Endothelial cell (in vitro differentiated cells): ENCODE measurements around the gene CCNJL. TPM values are rescaled to one million over a fixed set of nuclear protein-coding genes. Genes with fewer than 3 reads are reported as not detected.

Source experiments
- DNase-seq: peaks from one replicate; pipeline ENCODE4 v3.0.0; 2021; ENCODE audit warnings: low spot score
- H3K27ac Mint-ChIP-seq: one replicate; pipeline ENCODE4 v1.8.0; 2021; ENCODE audit warnings: mixed read lengths, inconsistent platforms; ENCODE audit not compliant: unreplicated experiment
- H3K27me3 Mint-ChIP-seq: one replicate; pipeline ENCODE4 v1.8.0; 2021; ENCODE audit warnings: mild to moderate bottlenecking, moderate library complexity, mixed read lengths, inconsistent platforms; ENCODE audit not compliant: unreplicated experiment
- H3K36me3 Mint-ChIP-seq: one replicate; pipeline ENCODE4 v1.8.0; 2021; ENCODE audit warnings: mild to moderate bottlenecking, low read depth, mixed read lengths, inconsistent platforms; ENCODE audit not compliant: unreplicated experiment
- H3K4me1 Mint-ChIP-seq: one replicate; pipeline ENCODE4 v1.8.0; 2021; ENCODE audit warnings: mild to moderate bottlenecking, mixed read lengths, inconsistent platforms; ENCODE audit not compliant: unreplicated experiment
- H3K4me3 Mint-ChIP-seq: one replicate; pipeline ENCODE4 v1.8.0; 2021; ENCODE audit warnings: mild to moderate bottlenecking, mixed read lengths, inconsistent platforms; ENCODE audit not compliant: unreplicated experiment
- H3K9me3 Mint-ChIP-seq: one replicate; pipeline ENCODE4 v1.8.0; 2021; ENCODE audit warnings: mixed read lengths, inconsistent platforms; ENCODE audit not compliant: unreplicated experiment
- CTCF ChIP-seq: fragments of 200-600 bp; sonication (generic); IDR thresholded peaks from one replicate; pipeline ENCODE4 v1.5.0; 2021; ENCODE audit warnings: antibody characterized with exemption; ENCODE audit not compliant: unreplicated experiment
- total RNA-seq: library from RNA; stranded (reverse); fragmentation: NEBNext Ultra II Directional; extraction: Animal tissue kit (Norgen Biotek cat#: 25700); gene quantifications from one replicate; pipeline ENCODE4 v1.2.1, GENCODE V29; 2021; ENCODE audit not compliant: unreplicated experiment

The CCNJL gene
- total RNA-seq, 1 donor from 2014 or later, result 65.0 TPM

- peak overlapping the region; percentile 47 for H3K4me3 Mint-ChIP-seq
- TF ChIP-seq CTCF, result no peak
- H3K36me3 Mint-ChIP-seq, result peaks cover 45% of the 10 kb centered on the region
- H3K4me1 Mint-ChIP-seq, result peaks cover 52% of the 10 kb centered on the region
- H3K27ac Mint-ChIP-seq, result peak overlapping the region; percentile 89
- DNase-seq, result peak; percentile 34
- H3K27me3 Mint-ChIP-seq, result peaks cover 10% of the 10 kb centered on the region
- no peaks in the 10 kb centered on the region for H3K9me3 Mint-ChIP-seq
Measured at GRCh38 chr5:160262151-160263074, 50.0 kb downstream of the CCNJL start.

GRCh38 chr5:160260881-160261815, 51.2 kb downstream of the CCNJL start:
- H3K36me3 Mint-ChIP-seq, result peaks cover 41% of the 10 kb centered on the region
- H3K4me1 Mint-ChIP-seq, result peaks cover 44% of the 10 kb centered on the region
- peak overlapping the region; percentile 89 for H3K27ac Mint-ChIP-seq
- no peak for TF ChIP-seq CTCF
- peak overlapping the region; percentile 47 for H3K4me3 Mint-ChIP-seq
- H3K27me3 Mint-ChIP-seq, result peaks cover 10% of the 10 kb centered on the region
- no peak for DNase-seq
- H3K9me3 Mint-ChIP-seq, result no peaks in the 10 kb centered on the region

GRCh38 chr5:160260006-160260775, 52.2 kb downstream of the CCNJL start:
- Mint-ChIP-seq H3K9me3 (no peaks in the 10 kb centered on the region), H3K27ac (peak overlapping the region; percentile 62), H3K36me3 (peaks cover 37% of the 10 kb centered on the region), H3K4me3 (peak overlapping the region; percentile 22), H3K4me1 (peaks cover 40% of the 10 kb centered on the region), H3K27me3 (peaks cover 10% of the 10 kb centered on the region)
- DNase-seq, result no peak
- no peak for TF ChIP-seq CTCF

GRCh38 chr5:160259341-160259740, 53.0 kb downstream of the CCNJL start:
- Mint-ChIP-seq H3K27ac (no peak overlapping the region), H3K36me3 (peaks cover 37% of the 10 kb centered on the region)

More at GRCh38 chr5:160259341-160259740, 53.0 kb downstream of the CCNJL start:
- Mint-ChIP-seq H3K9me3 (no peaks in the 10 kb centered on the region), H3K27me3 (peaks cover 9% of the 10 kb centered on the region), H3K4me1 (peaks cover 38% of the 10 kb centered on the region), H3K4me3 (no peak overlapping the region)
- no peak for TF ChIP-seq CTCF
- DNase-seq, result no peak
